ENCODE results near the gene LRCH2. TPM values are rescaled to one million over a fixed set of nuclear protein-coding genes. Genes with fewer than 3 reads are reported as not detected.

LRCH2 gene
- total and polyA plus RNA-seq, 5 experiments from 2014 or later, result not detected

- POLR2A ChIA-PET, result no interaction called here
- Mint-ChIP-seq H3K27ac (no peak overlapping the region), H3K36me3 (no peaks in the 10 kb centered on the region), H3K4me1 (no peaks in the 10 kb centered on the region), H3K4me3 (no peak overlapping the region), H3K9me3 (peaks cover 0 to 23% (median 5%) of the 10 kb centered on the region in 9 donors), H3K27me3 (no peaks in the 10 kb centered on the region)
- no peak for ATAC-seq
- no peak for DNase-seq
Measured at GRCh38 chrX:115098897-115099296, 135.0 kb downstream of the LRCH2 start.

GRCh38 chrX:115093191-115093590 is 140.7 kb downstream of the LRCH2 start:
- no peak for DNase-seq
- H3K9me3 Mint-ChIP-seq, result peaks cover 0 to 8% (median 0%) of the 10 kb centered on the region in 9 donors
- POLR2A ChIA-PET, result no interaction called here
- peaks cover 0 to 1% (median 0%) of the 10 kb centered on the region in 4 donors for H3K4me1 Mint-ChIP-seq
- H3K27me3 Mint-ChIP-seq, result no peaks in the 10 kb centered on the region
- H3K36me3 Mint-ChIP-seq, result no peaks in the 10 kb centered on the region
- H3K4me3 Mint-ChIP-seq, result no peak overlapping the region
- ATAC-seq, result no peak
- no peak overlapping the region for H3K27ac Mint-ChIP-seq

- no peak overlapping the region for H3K4me3 Mint-ChIP-seq
- H3K27ac Mint-ChIP-seq, result no peak overlapping the region
- H3K9me3 Mint-ChIP-seq, result peaks cover 0 to 5% (median 0%) of the 10 kb centered on the region in 9 donors
- POLR2A ChIA-PET, result no interaction called here
- ATAC-seq (no peak), DNase-seq (no peak)
- no peaks in the 10 kb centered on the region for H3K36me3 Mint-ChIP-seq
- H3K4me1 Mint-ChIP-seq, result peaks cover 0 to 1% (median 0%) of the 10 kb centered on the region in 4 donors
- H3K27me3 Mint-ChIP-seq, result no peaks in the 10 kb centered on the region
Measured at GRCh38 chrX:115089419-115089818, 144.5 kb downstream of the LRCH2 start.

- peaks cover 0 to 22% (median 2%) of the 10 kb centered on the region in 9 donors for H3K9me3 Mint-ChIP-seq
- no peak overlapping the region for H3K4me3 Mint-ChIP-seq
- ATAC-seq (no peak), DNase-seq (no peak)
- H3K27ac Mint-ChIP-seq, result no peak overlapping the region
- no peaks in the 10 kb centered on the region for H3K4me1 Mint-ChIP-seq
- H3K36me3 Mint-ChIP-seq, result no peaks in the 10 kb centered on the region
- POLR2A ChIA-PET, result no interaction called here
- no peaks in the 10 kb centered on the region for H3K27me3 Mint-ChIP-seq
Measured at GRCh38 chrX:115068896-115069295, 165.0 kb downstream of the LRCH2 start.

- Mint-ChIP-seq H3K27me3 (no peaks in the 10 kb centered on the region), H3K9me3 (peaks cover 0 to 22% (median 2%) of the 10 kb centered on the region in 9 donors), H3K4me3 (no peak overlapping the region), H3K4me1 (no peaks in the 10 kb centered on the region), H3K27ac (no peak overlapping the region), H3K36me3 (no peaks in the 10 kb centered on the region)
- DNase-seq (no peak), ATAC-seq (no peak)
- POLR2A ChIA-PET, result no interaction called here
Measured at GRCh38 chrX:115067812-115068211, 166.1 kb downstream of the LRCH2 start.

- Mint-ChIP-seq H3K9me3 (peaks cover 0 to 23% (median 2%) of the 10 kb centered on the region in 9 donors), H3K4me1 (no peaks in the 10 kb centered on the region), H3K27me3 (no peaks in the 10 kb centered on the region), H3K36me3 (peaks cover 0 to 6% (median 0%) of the 10 kb centered on the region in 3 donors), H3K27ac (no peak overlapping the region), H3K4me3 (no peak overlapping the region)
- DNase-seq, result no peak
- ATAC-seq, result no peak
- POLR2A ChIA-PET, result no interaction called here
Measured at GRCh38 chrX:115065304-115065703, 168.6 kb downstream of the LRCH2 start.

Other genes starting within 250 kb of the LRCH2 start
- gene IL13RA2, start 216.5 kb downstream of the LRCH2 start, total RNA-seq, result not detected
- gene IL13RA2, start 216.5 kb downstream of the LRCH2 start, polyA plus RNA-seq, result not detected
- gene RBMXL3, start 44.7 kb downstream of the LRCH2 start, total RNA-seq, result not detected
- not detected for gene RBMXL3, start 44.7 kb downstream of the LRCH2 start, polyA plus RNA-seq
- not detected for gene LUZP4, start 55.6 kb upstream of the LRCH2 start, total RNA-seq
- not detected for gene LUZP4, start 55.6 kb upstream of the LRCH2 start, polyA plus RNA-seq